ENCODE measurements around the gene PDE10A.
"Not testable (repeated sequence)": the region's sequence is repeated elsewhere in the genome, so short reads cannot be mapped to it uniquely, and the experiment has no call there.

Gene PDE10A

DNA sequence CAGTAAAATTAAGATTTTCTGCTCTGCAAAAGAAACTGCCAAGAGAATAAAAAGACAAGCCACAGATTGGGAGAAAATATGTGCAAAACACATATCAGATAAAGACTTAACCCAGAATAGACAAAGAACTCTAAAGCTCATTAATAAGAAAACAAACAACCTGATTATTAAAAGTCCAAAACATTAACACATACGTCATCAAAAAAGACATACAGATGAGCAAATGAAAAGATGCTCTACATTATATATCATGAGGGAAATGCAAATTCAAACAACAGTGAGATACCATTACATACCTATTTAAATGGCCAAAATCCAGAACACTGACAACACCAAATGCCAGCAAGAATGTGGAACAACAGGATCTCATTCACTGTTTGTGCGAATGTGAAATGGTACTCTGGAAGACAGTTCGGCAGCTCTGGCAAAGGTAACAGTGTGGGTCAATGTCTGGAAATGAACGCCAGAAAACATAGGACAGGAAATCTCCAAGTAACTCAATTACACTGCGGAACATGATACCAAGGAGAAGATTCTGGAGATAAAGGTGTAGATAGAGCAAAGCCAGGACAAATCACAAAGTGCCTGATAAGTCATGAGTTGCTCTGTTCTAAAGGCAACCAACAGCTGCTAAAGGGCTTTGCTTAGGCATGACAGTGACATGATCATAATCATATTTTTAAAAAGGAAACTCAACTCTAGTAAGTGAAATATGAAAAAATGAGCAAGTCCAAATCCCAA lies 96.8 kb downstream of the PDE10A start:
- no peak overlapping the region for H3K4me3 ChIP-seq (ENCODE audit: low read length)
- no peak overlapping the region for H3K27ac ChIP-seq (ENCODE audit: low read depth, low read length)
- no peaks in the 10 kb centered on the region for H3K27me3 ChIP-seq (ENCODE audit: control insufficient read depth, insufficient read depth, low read length)
- H3K36me3 ChIP-seq (ENCODE audit: control insufficient read depth, insufficient read depth, low read length) = no peaks in the 10 kb centered on the region
- H3K9ac ChIP-seq (ENCODE audit: low read length) = no peak overlapping the region
- no peaks in the 10 kb centered on the region for H3K4me1 ChIP-seq (ENCODE audit: control insufficient read depth, insufficient read depth, low read length)

DNA sequence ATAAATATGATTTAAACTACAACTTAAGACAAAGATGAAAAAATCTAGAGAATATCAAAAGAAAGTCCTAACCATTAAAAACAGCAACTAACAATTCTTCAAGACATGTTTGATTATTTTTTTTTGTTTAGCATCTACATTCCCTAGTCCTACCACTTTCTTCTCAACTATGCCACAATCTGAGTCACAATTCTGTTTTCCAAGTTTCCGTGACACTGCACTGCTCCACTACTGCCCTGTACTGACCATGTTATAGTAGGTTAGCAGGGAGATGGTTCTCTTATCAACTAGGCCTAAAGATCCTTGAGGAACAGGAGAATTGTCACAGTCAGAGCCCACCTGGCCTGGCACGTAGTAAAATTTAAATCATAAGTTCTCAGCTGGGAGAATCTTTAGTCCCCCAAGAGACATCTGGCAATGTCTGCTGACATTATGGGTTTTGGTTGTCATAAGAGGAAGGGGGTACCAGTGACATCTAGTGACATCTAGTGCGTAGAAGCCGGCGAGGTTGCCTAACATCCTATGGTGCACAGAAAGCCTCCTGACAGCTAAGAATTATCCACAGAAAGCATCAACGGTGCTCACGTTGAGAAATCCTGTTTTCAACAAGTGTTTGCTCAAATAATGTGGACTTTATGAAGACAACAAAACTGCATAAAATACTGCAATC lies 100.5 kb downstream of the PDE10A start:
- H3K4me3 ChIP-seq (ENCODE audit: low read length) = no peak overlapping the region
- no peaks in the 10 kb centered on the region for H3K27me3 ChIP-seq (ENCODE audit: control insufficient read depth, insufficient read depth, low read length)
- no peaks in the 10 kb centered on the region for H3K4me1 ChIP-seq (ENCODE audit: control insufficient read depth, insufficient read depth, low read length)
- no peak overlapping the region for H3K9ac ChIP-seq (ENCODE audit: low read length)
- no peaks in the 10 kb centered on the region for H3K36me3 ChIP-seq (ENCODE audit: control insufficient read depth, insufficient read depth, low read length)
- no peak overlapping the region for H3K27ac ChIP-seq (ENCODE audit: low read depth, low read length)

DNA sequence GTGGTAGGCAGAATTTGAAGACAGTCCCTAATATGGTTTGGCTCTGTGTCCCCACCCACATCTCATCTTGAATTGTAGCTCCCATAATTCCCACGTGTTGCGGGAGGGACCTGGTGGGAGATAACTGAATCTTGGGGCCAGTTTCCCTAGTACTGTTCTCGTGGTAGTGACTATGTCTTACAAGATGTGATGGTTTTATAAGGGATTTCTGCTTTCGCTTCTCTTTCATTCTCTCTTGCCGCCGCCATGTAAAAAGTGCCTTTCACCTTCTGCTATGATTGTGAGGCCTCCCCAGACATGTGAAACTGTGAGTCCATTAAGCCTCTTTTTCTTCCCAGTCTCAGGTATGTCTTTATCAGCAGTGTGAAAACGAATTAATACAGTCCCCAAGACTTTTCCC lies 103.4 kb downstream of the PDE10A start:
- Histone ChIP-seq H3K36me3 (ENCODE audit: control insufficient read depth, insufficient read depth, low read length) (no peaks in the 10 kb centered on the region), H3K9ac (ENCODE audit: low read length) (no peak overlapping the region), H3K4me3 (ENCODE audit: low read length) (no peak overlapping the region), H3K4me1 (ENCODE audit: control insufficient read depth, insufficient read depth, low read length) (no peaks in the 10 kb centered on the region), H3K27ac (ENCODE audit: low read depth, low read length) (no peak overlapping the region), H3K27me3 (ENCODE audit: control insufficient read depth, insufficient read depth, low read length) (no peaks in the 10 kb centered on the region)

DNA sequence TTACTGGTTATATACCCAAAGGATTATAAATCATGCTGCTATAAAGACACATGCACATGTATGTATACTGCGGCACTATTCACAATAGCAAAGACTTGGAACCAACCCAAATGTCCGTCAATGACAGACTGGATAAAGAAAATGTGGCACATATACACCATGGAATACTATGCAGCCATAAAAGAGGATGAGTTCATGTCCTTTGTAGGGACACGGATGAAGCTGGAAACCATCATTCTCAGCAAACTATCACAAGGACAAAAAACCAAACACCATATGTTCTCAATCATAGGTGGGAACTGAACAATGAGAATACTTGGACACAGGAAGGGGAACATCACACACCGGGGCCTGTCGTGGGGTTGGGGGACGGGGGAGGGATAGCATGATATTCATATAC lies 104.9 kb downstream of the PDE10A start:
- not testable (repeated sequence) for H3K27me3 ChIP-seq (ENCODE audit: control insufficient read depth, insufficient read depth, low read length); H3K9ac ChIP-seq (ENCODE audit: low read length); H3K4me3 ChIP-seq (ENCODE audit: low read length); H3K36me3 ChIP-seq (ENCODE audit: control insufficient read depth, insufficient read depth, low read length); H3K4me1 ChIP-seq (ENCODE audit: control insufficient read depth, insufficient read depth, low read length); H3K27ac ChIP-seq (ENCODE audit: low read depth, low read length)

DNA sequence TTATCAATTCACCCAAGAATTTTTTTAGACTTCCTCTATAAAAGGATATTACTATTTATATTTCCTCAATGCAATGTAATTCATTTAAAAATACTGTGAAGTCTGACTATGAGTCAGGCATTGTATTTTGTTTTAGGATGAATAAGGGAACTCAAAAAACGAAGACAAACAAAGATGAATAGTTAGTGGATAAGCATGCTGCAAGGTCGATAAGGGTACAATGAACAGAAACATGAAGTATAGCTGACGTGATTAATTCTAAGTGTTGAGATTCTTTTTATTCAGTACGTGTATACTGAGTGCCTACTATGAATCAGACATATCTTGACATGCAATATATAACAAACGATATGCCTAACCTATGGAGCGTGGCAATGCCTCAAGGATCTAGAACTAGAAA lies 105.4 kb downstream of the PDE10A start:
- no peak overlapping the region for H3K4me3 ChIP-seq (ENCODE audit: low read length)
- H3K27me3 ChIP-seq (ENCODE audit: control insufficient read depth, insufficient read depth, low read length) = no peaks in the 10 kb centered on the region
- no peaks in the 10 kb centered on the region for H3K4me1 ChIP-seq (ENCODE audit: control insufficient read depth, insufficient read depth, low read length)
- H3K9ac ChIP-seq (ENCODE audit: low read length) = no peak overlapping the region
- H3K27ac ChIP-seq (ENCODE audit: low read depth, low read length) = no peak overlapping the region
- H3K36me3 ChIP-seq (ENCODE audit: control insufficient read depth, insufficient read depth, low read length) = no peaks in the 10 kb centered on the region

DNA sequence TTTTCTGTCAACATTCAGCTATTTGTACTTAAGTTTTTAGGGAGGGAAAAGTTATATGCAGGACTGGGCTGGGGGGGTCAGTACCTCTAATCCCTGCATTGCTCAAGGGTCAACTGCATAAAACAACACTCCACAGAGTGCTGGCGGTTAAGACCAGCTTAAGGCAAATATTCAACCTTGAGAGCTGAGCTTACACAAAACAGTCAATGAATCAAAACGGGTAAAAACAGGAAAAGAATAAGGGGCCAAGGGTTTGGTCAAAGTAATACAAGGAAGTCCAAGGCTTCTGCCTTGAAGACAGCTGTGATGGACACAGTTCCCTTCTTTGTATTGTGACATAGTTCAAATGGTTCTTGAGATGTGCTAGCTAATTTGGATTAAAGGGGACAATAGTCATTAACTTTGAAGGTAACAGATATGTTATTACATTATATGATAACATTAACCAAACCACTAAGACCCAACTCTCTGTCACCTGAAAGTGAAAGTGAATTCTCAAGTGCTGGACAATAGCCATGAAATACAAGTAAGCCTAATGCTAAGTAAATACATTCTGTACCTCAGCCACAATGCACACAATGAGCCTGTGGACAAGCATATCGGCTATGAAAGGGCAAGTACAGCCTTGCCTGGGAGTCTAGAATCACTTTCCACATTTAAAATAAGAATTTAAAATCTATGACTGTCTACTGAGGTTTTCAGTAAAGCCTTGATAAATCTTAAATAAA lies 106.8 kb downstream of the PDE10A start:
- no peak overlapping the region for H3K4me3 ChIP-seq (ENCODE audit: low read length)
- H3K27me3 ChIP-seq (ENCODE audit: control insufficient read depth, insufficient read depth, low read length) = no peaks in the 10 kb centered on the region
- H3K9ac ChIP-seq (ENCODE audit: low read length) = no peak overlapping the region
- H3K27ac ChIP-seq (ENCODE audit: low read depth, low read length) = no peak overlapping the region
- no peaks in the 10 kb centered on the region for H3K4me1 ChIP-seq (ENCODE audit: control insufficient read depth, insufficient read depth, low read length)
- H3K36me3 ChIP-seq (ENCODE audit: control insufficient read depth, insufficient read depth, low read length) = no peaks in the 10 kb centered on the region

DNA sequence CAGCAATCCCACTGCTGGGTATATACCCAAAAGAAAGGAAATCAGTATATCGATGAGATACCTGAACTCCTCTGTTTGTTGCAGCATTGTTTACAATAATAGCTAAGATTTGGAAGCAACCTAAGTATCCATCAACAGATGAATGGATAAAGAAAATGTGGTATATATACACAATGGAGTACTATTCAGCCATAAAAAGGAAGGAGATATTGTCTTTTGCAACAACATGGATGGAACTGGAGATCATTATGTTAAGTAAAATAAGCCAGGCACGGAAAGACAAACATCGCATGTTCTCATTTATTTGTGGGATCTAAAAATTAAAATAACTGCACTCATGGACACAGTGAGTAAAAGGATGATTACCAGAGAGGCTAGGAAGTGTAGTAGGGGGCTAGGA lies 108.4 kb downstream of the PDE10A start:
- H3K4me3 ChIP-seq (ENCODE audit: low read length); H3K36me3 ChIP-seq (ENCODE audit: control insufficient read depth, insufficient read depth, low read length); H3K9ac ChIP-seq (ENCODE audit: low read length); H3K27me3 ChIP-seq (ENCODE audit: control insufficient read depth, insufficient read depth, low read length); H3K27ac ChIP-seq (ENCODE audit: low read depth, low read length); H3K4me1 ChIP-seq (ENCODE audit: control insufficient read depth, insufficient read depth, low read length): not testable (repeated sequence)

DNA sequence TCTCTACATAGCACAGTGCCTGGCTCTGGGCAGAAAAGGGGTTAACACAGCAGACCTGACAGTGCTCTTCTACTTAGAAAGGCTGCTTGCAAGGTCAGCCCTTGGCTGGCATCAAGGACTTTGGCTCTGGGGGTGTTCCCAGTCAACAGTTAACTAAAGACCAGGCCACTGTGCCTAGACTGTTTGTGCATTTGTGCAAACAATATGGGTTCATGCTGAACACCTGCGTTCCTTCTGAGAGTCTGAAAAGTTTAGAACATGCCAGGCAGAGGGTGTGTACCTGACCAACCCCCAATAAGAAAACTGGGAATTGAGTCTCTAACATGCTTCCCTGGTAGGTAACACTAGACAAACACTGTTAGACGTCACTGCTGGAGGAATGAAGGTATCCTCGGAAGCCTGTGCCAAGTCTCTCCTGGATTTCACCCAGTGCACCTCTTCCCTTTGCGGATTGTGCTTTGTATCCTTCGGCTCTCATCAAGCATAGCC lies 110.7 kb downstream of the PDE10A start:
- no peaks in the 10 kb centered on the region for H3K27me3 ChIP-seq (ENCODE audit: control insufficient read depth, insufficient read depth, low read length)
- H3K27ac ChIP-seq (ENCODE audit: low read depth, low read length) = no peak overlapping the region
- H3K36me3 ChIP-seq (ENCODE audit: control insufficient read depth, insufficient read depth, low read length) = no peaks in the 10 kb centered on the region
- no peak overlapping the region for H3K9ac ChIP-seq (ENCODE audit: low read length)
- no peak overlapping the region for H3K4me3 ChIP-seq (ENCODE audit: low read length)
- H3K4me1 ChIP-seq (ENCODE audit: control insufficient read depth, insufficient read depth, low read length) = no peaks in the 10 kb centered on the region

DNA sequence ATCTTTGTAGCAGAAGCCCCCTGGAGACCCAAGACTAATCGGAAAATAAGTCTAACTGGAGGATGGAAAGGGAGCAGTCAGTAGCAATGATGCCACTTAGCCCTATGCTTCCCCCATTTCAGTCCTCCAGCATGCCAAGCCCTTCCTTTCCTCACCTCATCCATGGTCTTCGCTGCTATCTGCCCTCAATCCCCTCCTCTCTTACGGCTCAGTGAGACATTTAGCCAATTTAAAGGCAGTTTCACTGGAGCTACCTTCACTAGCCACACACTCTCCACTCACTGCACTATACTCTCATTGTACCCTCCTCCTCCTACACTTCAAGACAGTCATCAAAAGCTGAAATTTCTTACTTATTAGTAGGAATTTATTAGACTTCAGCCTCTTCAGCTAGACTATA lies 111.2 kb downstream of the PDE10A start:
- H3K4me3 ChIP-seq (ENCODE audit: low read length) = no peak overlapping the region

DNA sequence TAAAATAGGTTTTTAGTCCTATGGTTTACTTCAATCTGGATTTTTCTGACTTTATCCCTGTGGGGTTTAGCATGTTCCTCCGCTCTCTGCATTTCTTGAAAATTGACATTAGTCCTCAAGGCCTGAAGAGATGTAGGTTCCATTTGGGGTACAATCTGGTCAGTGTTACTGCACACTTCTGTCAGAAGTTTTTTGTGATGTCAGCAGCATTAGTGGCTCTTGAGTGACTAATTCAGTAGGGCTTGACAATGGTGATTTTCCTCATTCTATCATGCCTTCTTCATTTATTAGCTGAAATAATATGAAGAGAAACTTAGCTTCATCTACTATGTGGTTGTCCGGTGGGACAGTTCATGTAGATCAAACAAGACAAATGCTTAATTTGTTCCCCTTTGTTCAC lies 114.6 kb downstream of the PDE10A start:
- H3K27ac ChIP-seq (ENCODE audit: low read depth, low read length) = no peak overlapping the region
- H3K36me3 ChIP-seq (ENCODE audit: control insufficient read depth, insufficient read depth, low read length) = no peaks in the 10 kb centered on the region
- H3K9ac ChIP-seq (ENCODE audit: low read length) = no peak overlapping the region
- H3K27me3 ChIP-seq (ENCODE audit: control insufficient read depth, insufficient read depth, low read length) = no peaks in the 10 kb centered on the region
- H3K4me3 ChIP-seq (ENCODE audit: low read length) = no peak overlapping the region
- H3K4me1 ChIP-seq (ENCODE audit: control insufficient read depth, insufficient read depth, low read length) = no peaks in the 10 kb centered on the region

More for the DNA sequence above, 111.2 kb downstream of the PDE10A start:
- Histone ChIP-seq H3K27ac (ENCODE audit: low read depth, low read length) (no peak overlapping the region), H3K36me3 (ENCODE audit: control insufficient read depth, insufficient read depth, low read length) (no peaks in the 10 kb centered on the region), H3K27me3 (ENCODE audit: control insufficient read depth, insufficient read depth, low read length) (no peaks in the 10 kb centered on the region), H3K4me1 (ENCODE audit: control insufficient read depth, insufficient read depth, low read length) (no peaks in the 10 kb centered on the region), H3K9ac (ENCODE audit: low read length) (no peak overlapping the region)

DNA sequence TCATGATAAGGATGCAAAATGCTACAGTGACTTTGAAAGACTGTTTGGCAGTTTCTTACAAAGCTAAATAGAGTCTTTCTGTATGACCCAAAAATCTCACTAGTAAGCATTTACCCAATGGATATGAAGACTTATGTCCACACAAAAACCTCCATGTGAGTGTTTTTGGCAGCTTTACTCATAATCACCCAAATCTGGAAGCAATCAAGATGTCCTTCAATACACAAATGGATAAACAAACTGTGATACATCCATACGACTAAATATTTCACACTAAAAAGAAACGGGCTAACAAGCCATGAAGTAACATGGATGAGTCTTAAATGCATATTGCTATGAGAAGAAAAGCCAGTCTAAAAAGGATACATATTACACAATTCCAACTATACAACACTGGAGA lies 117.2 kb downstream of the PDE10A start:
- H3K4me1 ChIP-seq (ENCODE audit: control insufficient read depth, insufficient read depth, low read length) = no peaks in the 10 kb centered on the region
- no peak overlapping the region for H3K9ac ChIP-seq (ENCODE audit: low read length)
- no peaks in the 10 kb centered on the region for H3K27me3 ChIP-seq (ENCODE audit: control insufficient read depth, insufficient read depth, low read length)
- H3K36me3 ChIP-seq (ENCODE audit: control insufficient read depth, insufficient read depth, low read length) = no peaks in the 10 kb centered on the region
- no peak overlapping the region for H3K4me3 ChIP-seq (ENCODE audit: low read length)
- no peak overlapping the region for H3K27ac ChIP-seq (ENCODE audit: low read depth, low read length)

DNA sequence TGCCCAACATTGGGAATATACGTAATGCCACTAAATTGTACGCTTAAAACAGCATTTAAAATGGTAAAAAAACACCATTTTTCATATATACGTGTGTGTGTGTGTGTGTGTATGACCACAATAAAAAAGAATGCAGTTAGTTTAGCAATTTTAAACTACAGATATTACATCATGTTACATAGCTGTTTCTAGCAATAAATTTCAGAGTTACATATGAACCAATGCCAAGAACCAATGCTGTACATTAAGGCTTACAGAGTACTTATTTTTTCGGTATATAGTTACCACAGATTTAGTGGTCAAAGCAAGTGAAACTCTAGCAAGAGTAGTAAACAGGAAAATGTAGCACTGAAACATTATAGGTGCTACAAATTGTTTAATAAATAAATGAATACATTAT lies 119.3 kb downstream of the PDE10A start:
- no peak overlapping the region for H3K27ac ChIP-seq (ENCODE audit: low read depth, low read length)
- H3K9ac ChIP-seq (ENCODE audit: low read length) = no peak overlapping the region
- no peaks in the 10 kb centered on the region for H3K36me3 ChIP-seq (ENCODE audit: control insufficient read depth, insufficient read depth, low read length)
- no peaks in the 10 kb centered on the region for H3K27me3 ChIP-seq (ENCODE audit: control insufficient read depth, insufficient read depth, low read length)
- H3K4me3 ChIP-seq (ENCODE audit: low read length) = no peak overlapping the region
- no peaks in the 10 kb centered on the region for H3K4me1 ChIP-seq (ENCODE audit: control insufficient read depth, insufficient read depth, low read length)
